Cardiac muscle cell (in vitro differentiated cells and primary cell): Measurements from ENCODE around the gene ENTPD6. TPM values are rescaled to one million over a fixed set of nuclear protein-coding genes. Genes with fewer than 3 reads are reported as not detected.

Source experiments
- DNase-seq, 2 donors: peaks; one replicate each; pipeline versions ENCODE4 v3.0.0 to v3.0.0-alpha.2; 2010 to 2017; ENCODE audit warnings: low read depth in 1 of 2, low spot score in 1 of 2
- H3K27ac ChIP-seq: fragments of 200-600 bp; sonication (generic); 2 replicates; pipeline ENCODE4 v1.5.1; 2016
- H3K27me3 ChIP-seq: fragments of 200-600 bp; sonication (generic); 2 replicates; pipeline ENCODE4 v1.6.0; 2016; ENCODE audit warnings: control low read depth
- H3K36me3 ChIP-seq: fragments of 200-600 bp; sonication (generic); 2 replicates; pipeline ENCODE4 v1.5.1; 2016; ENCODE audit warnings: control low read depth
- H3K4me1 ChIP-seq: fragments of 200-600 bp; sonication (generic); 2 replicates; pipeline ENCODE4 v1.8.1; 2017; ENCODE audit warnings: low read depth, mild to moderate bottlenecking, mixed run types
- H3K4me3 ChIP-seq: fragments of 200-600 bp; sonication (generic); 2 replicates; pipeline ENCODE4 v1.5.1; 2016; ENCODE audit warnings: mild to moderate bottlenecking
- H3K9me3 ChIP-seq: fragments of 200-600 bp; sonication (generic); 2 replicates; pipeline ENCODE4 v1.5.1; 2017; ENCODE audit warnings: low read depth, mild to moderate bottlenecking, control low read depth
- CTCF ChIP-seq: IDR thresholded peaks from 2 replicates; pipeline ENCODE4 v1.5.1; 2012; ENCODE audit warnings: low read depth, mild to moderate bottlenecking, low read length
- polyA plus RNA-seq: library from polyadenylated mRNA; unstranded; fragments of >200 nt; fragmentation: Nextera tagmentation; extraction: Ambion mirVana; gene quantifications from 2 replicates; pipeline ENCODE4 v1.2.1, GENCODE V29; 2016
- total RNA-seq: library from RNA; depleted of rRNA; stranded (reverse); fragments of >200 nt; gene quantifications from 2 replicates; pipeline ENCODE4 v1.2.3, GENCODE V29; 2016

The ENTPD6 gene
- total and polyA plus RNA-seq, 2 experiments from 2014 or later: 95.7 to 107 TPM

- no peak for DNase-seq
- Histone ChIP-seq H3K4me1 (no peaks in the 10 kb centered on the region), H3K27ac (no peak overlapping the region), H3K36me3 (peaks cover 25% of the 10 kb centered on the region), H3K4me3 (no peak overlapping the region), H3K9me3 (no peaks in the 10 kb centered on the region), H3K27me3 (no peaks in the 10 kb centered on the region)
- no peak for TF ChIP-seq CTCF
Observed at GRCh38 chr20:25269057-25269832, 73.7 kb downstream of the ENTPD6 start.

- no peak overlapping the region for H3K27ac ChIP-seq
- DNase-seq: no peak
- H3K4me1 ChIP-seq: no peaks in the 10 kb centered on the region
- no peaks in the 10 kb centered on the region for H3K27me3 ChIP-seq
- TF ChIP-seq CTCF: no peak
- peaks cover 30% of the 10 kb centered on the region for H3K36me3 ChIP-seq
- no peak overlapping the region for H3K4me3 ChIP-seq
- no peaks in the 10 kb centered on the region for H3K9me3 ChIP-seq
Observed at GRCh38 chr20:25269833-25270170, 74.3 kb downstream of the ENTPD6 start.

- H3K36me3 ChIP-seq: peaks cover 38% of the 10 kb centered on the region
- no peak for DNase-seq
- no peak overlapping the region for H3K4me3 ChIP-seq
- no peaks in the 10 kb centered on the region for H3K4me1 ChIP-seq
- no peaks in the 10 kb centered on the region for H3K27me3 ChIP-seq
- H3K9me3 ChIP-seq: no peaks in the 10 kb centered on the region
- H3K27ac ChIP-seq: no peak overlapping the region
- no peak for TF ChIP-seq CTCF
Observed at GRCh38 chr20:25270829-25271251, 75.3 kb downstream of the ENTPD6 start.

DNA sequence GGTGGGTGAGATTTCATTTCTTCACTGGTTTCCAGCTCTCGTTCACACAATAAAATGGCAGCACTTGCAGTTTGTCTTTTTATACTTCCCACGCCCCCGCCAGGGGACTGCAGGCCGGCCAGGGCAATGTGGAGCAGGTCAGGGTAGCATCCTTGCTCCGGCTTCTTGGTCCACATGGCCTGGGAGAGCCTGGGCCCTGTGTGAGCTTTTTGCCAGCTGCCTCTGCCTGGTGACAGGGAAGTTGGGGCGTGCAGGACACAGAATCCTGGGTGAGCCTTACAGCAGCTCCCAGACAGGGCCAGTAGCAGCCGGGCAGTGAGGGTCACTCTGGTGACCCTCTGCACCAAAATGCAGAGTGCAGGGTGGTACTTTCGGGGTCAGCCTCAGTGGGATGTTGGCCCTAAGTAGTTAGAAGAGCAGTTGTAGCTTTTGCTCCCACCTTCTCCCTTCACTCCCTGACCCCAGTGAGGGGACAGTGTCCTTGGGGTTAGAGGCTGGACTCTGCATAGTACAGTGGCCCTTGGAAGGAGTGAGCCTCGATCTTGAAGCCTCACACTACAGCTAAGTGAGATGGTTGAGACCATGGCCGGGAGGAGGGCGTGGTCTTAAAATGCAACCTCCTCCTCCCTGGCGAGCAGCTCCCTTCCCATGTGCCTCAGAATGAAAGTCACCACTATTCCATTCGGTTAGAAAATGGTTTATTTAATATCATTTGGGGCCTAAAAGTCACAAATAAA lies 76.1 kb downstream of the ENTPD6 start:
- no peak for TF ChIP-seq CTCF
- H3K27ac ChIP-seq: no peak overlapping the region
- DNase-seq: no peak

DNA sequence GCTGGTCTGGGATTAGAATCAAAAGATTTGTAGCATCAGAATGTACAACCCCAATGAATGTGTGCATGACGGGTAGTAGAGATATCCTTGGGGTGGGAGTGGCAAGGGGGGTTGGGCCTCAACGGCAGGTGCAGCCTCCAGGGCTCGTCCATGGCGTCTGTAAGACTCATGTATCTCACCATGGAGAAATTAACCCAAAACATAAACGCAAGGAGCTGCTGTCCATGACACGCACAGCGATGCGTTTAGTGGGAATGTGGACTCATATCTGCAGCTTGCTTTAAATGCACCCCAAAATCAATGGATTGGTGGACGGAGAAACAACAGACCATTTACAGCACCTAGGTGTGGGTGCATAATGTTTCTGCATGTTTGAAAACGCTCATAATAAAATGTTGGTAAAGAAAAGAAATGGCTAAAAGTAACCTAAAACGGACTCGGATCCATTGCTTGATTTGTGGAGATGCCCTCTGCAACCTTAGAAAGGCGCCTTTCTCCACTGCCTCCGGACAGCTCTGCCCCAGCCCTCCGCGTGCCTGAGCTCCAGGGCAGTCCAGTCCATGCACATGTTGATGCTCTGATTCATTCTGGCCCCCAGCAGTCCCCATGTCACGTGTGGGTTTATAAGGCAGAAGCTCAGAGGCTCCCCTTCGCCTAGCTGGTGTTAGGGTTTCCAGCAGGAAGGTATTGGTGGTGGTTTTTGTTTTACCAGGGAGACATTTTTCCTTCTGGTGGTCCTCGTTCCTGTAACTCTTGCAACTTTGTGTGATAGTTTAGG lies 76.9 kb downstream of the ENTPD6 start:
- Histone ChIP-seq H3K27me3 (no peaks in the 10 kb centered on the region), H3K36me3 (peaks cover 41% of the 10 kb centered on the region)
- no peak for DNase-seq

More for the DNA sequence above, 76.1 kb downstream of the ENTPD6 start:
- Histone ChIP-seq H3K4me3 (no peak overlapping the region), H3K36me3 (peaks cover 38% of the 10 kb centered on the region), H3K4me1 (no peaks in the 10 kb centered on the region), H3K27me3 (no peaks in the 10 kb centered on the region), H3K9me3 (no peaks in the 10 kb centered on the region)

More for the DNA sequence above, 76.9 kb downstream of the ENTPD6 start:
- H3K4me3 ChIP-seq: no peak overlapping the region
- H3K4me1 ChIP-seq: no peaks in the 10 kb centered on the region
- no peak for TF ChIP-seq CTCF
- no peak overlapping the region for H3K27ac ChIP-seq
- no peaks in the 10 kb centered on the region for H3K9me3 ChIP-seq
